Muscle layer of colon (tissue), 2 donors: ENCODE data around the gene PTPN2.

Source experiments
- H3K27ac ChIP-seq: one replicate; pipeline ENCODE4 v1.7.0; 2013; ENCODE audit warnings: low read depth, mild to moderate bottlenecking, low read length, moderate library complexity
- H3K27me3 ChIP-seq, 2 donors: one replicate each; pipeline ENCODE4 v1.7.0; 2013; ENCODE audit warnings: low read length in 2 of 2, mild to moderate bottlenecking in 2 of 2; ENCODE audit not compliant: insufficient read depth in 2 of 2, control insufficient read depth in 1 of 2
- H3K36me3 ChIP-seq: one replicate; pipeline ENCODE4 v1.7.0; 2013; ENCODE audit warnings: mild to moderate bottlenecking, low read length; ENCODE audit not compliant: insufficient read depth
- H3K4me1 ChIP-seq: one replicate; pipeline ENCODE4 v1.7.0; 2013; ENCODE audit warnings: mild to moderate bottlenecking, low read length; ENCODE audit not compliant: insufficient read depth
- H3K4me3 ChIP-seq, 2 donors: one replicate each; pipeline ENCODE4 v1.7.0; 2013; ENCODE audit warnings: low read length in 2 of 2, low read depth in 1 of 2, mild to moderate bottlenecking in 1 of 2, moderate library complexity in 1 of 2
- H3K9ac ChIP-seq: one replicate; pipeline ENCODE4 v1.7.0; 2013; ENCODE audit warnings: low read length
- H3K9me3 ChIP-seq: one replicate; pipeline ENCODE4 v1.7.0; 2013; ENCODE audit warnings: mild to moderate bottlenecking, low read length
- donor health status: abdominal sarcoma.
- donor health status: Adenocarcinoma of cecum.

PTPN2 gene

DNA sequence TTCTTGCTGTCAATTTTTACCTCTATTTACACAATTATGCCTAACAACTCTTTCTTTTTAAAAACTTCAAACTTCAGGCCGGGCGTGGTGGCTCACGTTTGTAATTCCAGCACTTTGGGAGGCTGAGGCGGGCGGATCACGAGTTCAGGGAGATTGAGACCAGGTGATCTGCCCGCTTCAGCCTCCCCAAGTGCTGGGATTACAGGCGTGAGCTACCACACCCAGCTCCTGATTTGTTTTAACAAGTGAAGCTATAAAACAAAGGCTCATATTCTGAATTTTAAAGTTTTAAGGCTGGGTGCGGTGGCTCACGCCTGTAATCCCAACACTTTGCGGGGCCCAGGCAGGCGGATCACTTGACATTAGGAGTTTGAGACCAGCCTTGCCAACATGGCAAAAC, 15.5 kb downstream of the PTPN2 start:
- Histone ChIP-seq H3K27ac (no peak overlapping the region), H3K9ac (no peak overlapping the region), H3K4me3 (no peak overlapping the region), H3K9me3 (no peaks in the 10 kb centered on the region), H3K36me3 (no peaks in the 10 kb centered on the region), H3K4me1 (no peaks in the 10 kb centered on the region), H3K27me3 (no peaks in the 10 kb centered on the region)

DNA sequence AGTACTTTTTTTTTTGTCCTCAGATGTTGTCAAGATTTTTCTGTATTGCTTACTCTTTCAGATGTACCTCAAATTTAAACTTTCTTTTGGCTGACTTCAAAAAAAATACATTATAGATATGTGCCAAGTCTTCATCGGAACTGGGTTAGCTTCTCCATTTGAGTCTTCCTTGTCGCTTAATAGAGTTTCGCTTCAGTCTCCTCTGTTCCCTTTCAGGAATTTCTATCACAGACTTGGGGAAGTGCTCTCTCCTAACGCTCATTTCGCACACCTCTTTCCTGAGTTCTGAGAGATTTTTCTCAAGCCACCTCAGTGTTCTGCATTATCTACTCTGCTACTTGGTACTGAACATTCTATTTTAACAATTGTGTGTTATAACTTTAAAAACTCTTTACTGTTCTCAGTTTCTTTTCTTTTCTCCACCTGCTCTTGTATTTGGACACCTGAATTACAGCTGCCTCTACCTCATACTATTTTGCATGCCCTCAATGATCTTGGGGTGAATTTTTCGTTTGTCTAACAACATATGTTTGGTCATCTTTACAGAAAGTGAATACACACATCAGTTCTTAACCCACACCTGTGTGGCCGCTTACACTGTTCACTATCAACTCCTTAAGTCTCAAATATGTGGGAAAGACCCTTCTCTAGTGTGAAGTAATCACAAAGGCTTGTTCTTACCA, 16.5 kb downstream of the PTPN2 start:
- Histone ChIP-seq H3K27ac (no peak overlapping the region), H3K9ac (no peak overlapping the region), H3K27me3 (no peaks in the 10 kb centered on the region), H3K9me3 (no peaks in the 10 kb centered on the region), H3K36me3 (no peaks in the 10 kb centered on the region), H3K4me3 (no peak overlapping the region), H3K4me1 (no peaks in the 10 kb centered on the region)

DNA sequence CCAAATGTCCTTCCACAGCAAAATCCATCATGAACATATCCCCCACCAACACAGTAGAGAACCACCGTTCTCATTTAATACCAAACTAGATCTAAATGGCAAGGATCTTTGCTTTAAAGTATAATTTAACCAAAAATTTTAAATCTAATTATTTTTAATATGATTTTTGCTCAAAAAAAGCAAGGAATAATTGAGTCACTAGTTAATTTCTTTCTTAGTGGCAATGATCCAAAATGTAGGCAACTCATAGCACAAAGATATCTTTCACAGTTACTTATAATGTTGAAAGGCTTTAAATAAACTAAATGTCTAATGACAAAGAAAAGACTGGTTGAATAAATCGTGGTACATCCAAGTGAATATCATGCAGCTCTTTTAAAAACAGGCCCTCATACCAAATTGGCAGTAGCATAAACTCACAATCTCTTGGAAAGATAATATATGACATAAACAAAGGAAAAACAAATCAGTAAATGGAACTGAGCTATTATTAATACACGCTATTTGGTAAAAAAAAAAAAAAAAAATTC, 20.3 kb downstream of the PTPN2 start:
- Histone ChIP-seq H3K27ac (no peak overlapping the region), H3K9me3 (no peaks in the 10 kb centered on the region), H3K36me3 (no peaks in the 10 kb centered on the region), H3K9ac (no peak overlapping the region), H3K27me3 (no peaks in the 10 kb centered on the region), H3K4me3 (no peak overlapping the region), H3K4me1 (no peaks in the 10 kb centered on the region)

- no peaks in the 10 kb centered on the region for H3K27me3 ChIP-seq
- no peak overlapping the region for H3K4me3 ChIP-seq
- H3K9ac ChIP-seq: no peak overlapping the region
- no peaks in the 10 kb centered on the region for H3K36me3 ChIP-seq
- no peak overlapping the region for H3K27ac ChIP-seq
- H3K9me3 ChIP-seq: no peaks in the 10 kb centered on the region
- H3K4me1 ChIP-seq: no peaks in the 10 kb centered on the region
These were observed 21.1 kb downstream of the PTPN2 start for GRCh38 chr18:12862874-12863482.

DNA sequence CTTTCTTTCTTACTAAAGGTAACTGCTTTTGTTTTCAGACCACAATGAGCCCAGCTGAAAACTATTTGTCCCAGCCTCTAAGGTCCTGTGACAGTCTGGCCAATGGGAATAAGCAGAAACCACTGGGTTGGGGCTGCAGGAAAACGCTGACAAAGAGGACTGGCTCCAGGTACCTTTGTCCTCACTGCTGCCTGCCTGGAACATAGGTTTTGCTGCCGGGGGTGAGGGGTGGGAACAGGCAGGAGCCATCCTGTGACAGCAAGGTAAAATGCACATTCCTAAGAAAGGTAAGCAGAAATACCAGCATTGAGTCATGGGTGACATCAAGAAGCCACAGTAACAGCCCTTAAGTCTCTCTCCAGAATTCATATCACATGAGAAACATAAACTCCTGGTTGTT, 21.6 kb downstream of the PTPN2 start:
- Histone ChIP-seq H3K27ac (no peak overlapping the region), H3K4me3 (no peak overlapping the region)

DNA sequence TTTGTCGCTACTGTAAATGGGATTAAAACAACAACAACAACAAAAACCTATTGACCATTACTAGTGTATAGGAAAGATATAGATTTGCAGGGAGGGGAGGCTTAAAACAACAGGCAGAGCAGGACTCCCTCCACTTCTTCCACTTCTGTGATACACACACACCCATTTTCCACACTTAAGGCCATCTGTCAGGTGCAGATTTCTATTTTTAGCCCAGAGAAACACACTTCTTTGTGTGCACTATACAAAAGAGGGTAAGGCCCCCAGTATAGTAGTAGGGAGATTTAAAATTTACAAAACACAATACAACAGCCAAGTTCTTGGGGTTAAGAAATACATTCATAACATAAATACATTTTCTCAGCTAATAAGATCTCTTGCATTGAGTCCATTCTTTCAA, 22.4 kb downstream of the PTPN2 start:
- H3K27me3 ChIP-seq: no peaks in the 10 kb centered on the region
- H3K4me3 ChIP-seq: no peak overlapping the region
- H3K9me3 ChIP-seq: no peaks in the 10 kb centered on the region
- H3K9ac ChIP-seq: no peak overlapping the region
- H3K4me1 ChIP-seq: no peaks in the 10 kb centered on the region
- H3K27ac ChIP-seq: no peak overlapping the region
- no peaks in the 10 kb centered on the region for H3K36me3 ChIP-seq

More for the DNA sequence above, 21.6 kb downstream of the PTPN2 start:
- Histone ChIP-seq H3K36me3 (no peaks in the 10 kb centered on the region), H3K4me1 (no peaks in the 10 kb centered on the region), H3K27me3 (no peaks in the 10 kb centered on the region), H3K9ac (no peak overlapping the region), H3K9me3 (no peaks in the 10 kb centered on the region)

GRCh38 chr18:12860530-12860929, 23.5 kb downstream of the PTPN2 start:
- H3K27ac ChIP-seq: no peak overlapping the region

DNA sequence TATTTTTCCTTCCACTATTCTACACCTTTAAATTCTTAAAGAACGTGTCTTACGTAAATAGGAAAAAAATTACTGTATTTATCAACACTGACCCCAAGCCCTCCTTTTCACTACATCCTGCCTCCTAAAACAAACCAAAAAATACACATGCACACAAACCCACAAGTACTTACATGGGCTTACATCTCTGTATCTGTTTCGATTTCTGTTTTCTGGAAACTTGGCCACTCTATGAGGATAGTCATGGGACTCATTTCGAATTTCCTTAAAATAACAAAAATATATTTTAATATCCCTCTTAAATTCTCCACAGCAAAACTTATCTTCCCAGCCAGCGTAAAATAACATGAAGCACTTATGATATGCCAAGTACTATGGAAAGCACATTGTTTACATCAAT, 25.0 kb downstream of the PTPN2 start:
- H3K4me3 ChIP-seq: no peak overlapping the region
- H3K36me3 ChIP-seq: peaks cover 5% of the 10 kb centered on the region
- H3K27ac ChIP-seq: no peak overlapping the region
- H3K9me3 ChIP-seq: no peaks in the 10 kb centered on the region
- no peaks in the 10 kb centered on the region for H3K27me3 ChIP-seq
- no peaks in the 10 kb centered on the region for H3K4me1 ChIP-seq
- no peak overlapping the region for H3K9ac ChIP-seq

More at GRCh38 chr18:12860530-12860929, 23.5 kb downstream of the PTPN2 start:
- no peaks in the 10 kb centered on the region for H3K27me3 ChIP-seq
- no peak overlapping the region for H3K4me3 ChIP-seq
- peaks cover 5% of the 10 kb centered on the region for H3K36me3 ChIP-seq
- no peak overlapping the region for H3K9ac ChIP-seq
- no peaks in the 10 kb centered on the region for H3K4me1 ChIP-seq
- H3K9me3 ChIP-seq: no peaks in the 10 kb centered on the region

GRCh38 chr18:12857991-12858544, 26.0 kb downstream of the PTPN2 start:
- no peak overlapping the region for H3K27ac ChIP-seq
- no peaks in the 10 kb centered on the region for H3K27me3 ChIP-seq
- peaks cover 5% of the 10 kb centered on the region for H3K36me3 ChIP-seq
- no peaks in the 10 kb centered on the region for H3K4me1 ChIP-seq
- H3K9me3 ChIP-seq: no peaks in the 10 kb centered on the region
- H3K9ac ChIP-seq: no peak overlapping the region
- H3K4me3 ChIP-seq: no peak overlapping the region

- Histone ChIP-seq H3K9ac (no peak overlapping the region), H3K36me3 (peaks cover 5% of the 10 kb centered on the region), H3K27me3 (no peaks in the 10 kb centered on the region), H3K4me3 (no peak overlapping the region), H3K27ac (no peak overlapping the region), H3K4me1 (no peaks in the 10 kb centered on the region), H3K9me3 (no peaks in the 10 kb centered on the region)
These were observed 26.7 kb downstream of the PTPN2 start for GRCh38 chr18:12857215-12857905.

- Histone ChIP-seq H3K9ac (no peak overlapping the region), H3K4me3 (no peak overlapping the region), H3K27ac (no peak overlapping the region), H3K4me1 (no peaks in the 10 kb centered on the region), H3K36me3 (peaks cover 5% of the 10 kb centered on the region), H3K27me3 (no peaks in the 10 kb centered on the region), H3K9me3 (no peaks in the 10 kb centered on the region)
These were observed 28.1 kb downstream of the PTPN2 start for GRCh38 chr18:12855916-12856315.
